HG03135 (cell line): ENCODE results near the gene RIN3.
A peak's percentile ranks its signal among the peaks of the same experiment; 100 is the strongest.

Experiments
- ATAC-seq: cut with Tn5 transposase; IDR thresholded peaks from one replicate; pipeline ENCODE4 v1.9.1; 2021; ENCODE audit warnings: mild to moderate bottlenecking, moderate library complexity; ENCODE audit not compliant: unreplicated experiment

Gene RIN3

GRCh38 chr14:92573761-92574498, 60.3 kb downstream of the RIN3 start:
- no peak for ATAC-seq

- ATAC-seq, result no peak
Measured at GRCh38 chr14:92575061-92575747, 61.6 kb downstream of the RIN3 start.

GRCh38 chr14:92575748-92576303, 62.2 kb downstream of the RIN3 start:
- ATAC-seq, result no peak

- ATAC-seq, result peak; percentile 66
Measured at GRCh38 chr14:92577321-92577742, 63.8 kb downstream of the RIN3 start.

GRCh38 chr14:92578511-92578910, 64.9 kb downstream of the RIN3 start:
- no peak for ATAC-seq

- ATAC-seq, result no peak
Measured at GRCh38 chr14:92579244-92579936, 65.8 kb downstream of the RIN3 start.

- no peak for ATAC-seq
Measured at GRCh38 chr14:92581206-92581605, 67.6 kb downstream of the RIN3 start.

GRCh38 chr14:92581966-92582566, 68.5 kb downstream of the RIN3 start:
- ATAC-seq, result no peak

GRCh38 chr14:92582706-92583452, 69.3 kb downstream of the RIN3 start:
- ATAC-seq, result peak; percentile 46

- no peak for ATAC-seq
Measured at GRCh38 chr14:92584220-92584619, 70.6 kb downstream of the RIN3 start.

GRCh38 chr14:92584816-92585215, 71.2 kb downstream of the RIN3 start:
- ATAC-seq, result no peak

- ATAC-seq, result no peak
Measured at GRCh38 chr14:92585981-92586937, 72.7 kb downstream of the RIN3 start.

- ATAC-seq, result no peak
Measured at GRCh38 chr14:92586963-92587699, 73.5 kb downstream of the RIN3 start.

GRCh38 chr14:92587700-92588085, 74.1 kb downstream of the RIN3 start:
- no peak for ATAC-seq

GRCh38 chr14:92589213-92589852, 75.8 kb downstream of the RIN3 start:
- no peak for ATAC-seq

GRCh38 chr14:92590176-92590575, 76.6 kb downstream of the RIN3 start:
- no peak for ATAC-seq

GRCh38 chr14:92590941-92591340, 77.4 kb downstream of the RIN3 start:
- no peak for ATAC-seq

GRCh38 chr14:92591346-92591745, 77.8 kb downstream of the RIN3 start:
- ATAC-seq, result no peak
